Vagina (tissue), 2 donors: ENCODE results near the gene DNAH8. TPM values are rescaled to one million over a fixed set of nuclear protein-coding genes. Genes with fewer than 3 reads are reported as not detected.

ENCODE experiments used
- DNase-seq, 2 donors: peaks; one replicate each; pipeline ENCODE4 v3.0.0-alpha.2; 2017; ENCODE audit errors: extremely low spot score in 2 of 2
- H3K27ac ChIP-seq: fragments of 200-600 bp; sonication (generic); one replicate; pipeline ENCODE4 v1.5.1; 2019
- H3K27me3 ChIP-seq: fragments of 200-600 bp; sonication (generic); one replicate; pipeline ENCODE4 v1.5.1; 2019
- H3K36me3 ChIP-seq, 2 donors: fragments of 200-600 bp; sonication (generic); one replicate each; pipeline ENCODE4 v1.5.1; 2017 to 2019
- H3K4me1 ChIP-seq: fragments of 200-600 bp; sonication (generic); one replicate; pipeline ENCODE4 v1.5.1; 2019
- H3K4me3 ChIP-seq, 2 donors: fragments of 200-600 bp; sonication (generic); 1 replicate in 1 of 2; 2 replicates in 1 of 2; pipeline ENCODE4 v1.5.1; 2016 to 2019
- H3K9me3 ChIP-seq: fragments of 200-600 bp; sonication (generic); one replicate; pipeline ENCODE4 v1.5.1; 2019
- POLR2A ChIP-seq, 2 donors: fragments of 450-650 bp; IDR thresholded peaks; one replicate each; pipeline ENCODE4 v1.6.1; 2017; ENCODE audit warnings: antibody characterized with exemption in 2 of 2, mild to moderate bottlenecking in 2 of 2, moderate library complexity in 2 of 2
- POLR2AphosphoS5 ChIP-seq, 2 donors: sonication (generic); formaldehyde crosslinking; IDR thresholded peaks; one replicate each; pipeline ENCODE4 v1.9.0; 2017; ENCODE audit warnings: antibody characterized with exemption in 2 of 2, mild to moderate bottlenecking in 2 of 2, low read depth in 1 of 2; ENCODE audit not compliant: insufficient read depth in 1 of 2
- intact Hi-C: fragments of 100-400 bp; cut with DNase I; formaldehyde crosslinking; loops from one replicate; pipeline ENCODE4 v1.15.1; 2023
- total RNA-seq: library from RNA; depleted of rRNA; stranded (reverse); fragments of >200 nt; gene quantifications from one replicate; pipeline ENCODE4 v1.2.3, GENCODE V29; 2016
- TF ChIP-seq, protein P1 (sequence below), 3 experiments: fragments of 450-650 bp in 2 of 3; fragments of 200-600 bp in 1 of 3; sonication (generic) in 1 of 3; IDR thresholded peaks; one replicate each; pipeline ENCODE4 v1.5.1; 2017 to 2019; ENCODE audit warnings: antibody characterized with exemption in 3 of 3, mild to moderate bottlenecking in 2 of 3, moderate library complexity in 2 of 3

Gene DNAH8
- total RNA-seq, 1 donor from 2014 or later: not detected

DNA sequence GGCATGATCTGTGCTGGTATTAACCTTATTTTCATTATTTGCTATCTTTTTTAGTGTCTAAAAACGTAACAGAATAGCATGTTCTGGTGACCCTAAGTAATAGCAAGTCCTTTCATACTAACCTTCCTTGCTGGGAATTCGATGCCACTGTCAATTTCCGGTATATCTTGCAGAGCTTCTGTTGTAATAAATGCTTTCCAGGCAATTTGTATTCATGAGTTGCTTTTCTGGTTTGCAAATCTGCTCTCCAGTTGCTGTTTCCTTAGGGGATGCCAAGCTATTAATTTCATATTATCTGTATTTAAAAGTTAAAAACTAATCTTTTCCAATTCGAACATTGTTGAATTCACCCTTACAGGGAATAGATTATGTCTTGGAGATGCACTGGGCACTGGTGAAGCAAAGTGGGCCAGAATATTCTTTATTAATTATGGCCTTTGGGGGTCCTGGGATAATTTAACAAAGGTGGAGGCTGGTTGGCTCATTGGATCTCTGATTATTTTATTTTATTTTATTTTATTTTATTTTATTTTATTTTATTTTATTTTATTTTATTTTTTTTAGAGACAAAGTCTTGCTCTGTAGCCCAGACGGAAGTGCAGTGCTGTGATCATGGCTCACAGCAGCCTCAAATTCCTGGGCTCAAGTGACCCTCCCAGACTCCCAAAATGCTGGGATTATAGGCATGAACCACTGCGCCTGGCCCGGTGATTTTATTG lies 209.8 kb downstream of the DNAH8 start:
- TF ChIP-seq, protein P1, sequence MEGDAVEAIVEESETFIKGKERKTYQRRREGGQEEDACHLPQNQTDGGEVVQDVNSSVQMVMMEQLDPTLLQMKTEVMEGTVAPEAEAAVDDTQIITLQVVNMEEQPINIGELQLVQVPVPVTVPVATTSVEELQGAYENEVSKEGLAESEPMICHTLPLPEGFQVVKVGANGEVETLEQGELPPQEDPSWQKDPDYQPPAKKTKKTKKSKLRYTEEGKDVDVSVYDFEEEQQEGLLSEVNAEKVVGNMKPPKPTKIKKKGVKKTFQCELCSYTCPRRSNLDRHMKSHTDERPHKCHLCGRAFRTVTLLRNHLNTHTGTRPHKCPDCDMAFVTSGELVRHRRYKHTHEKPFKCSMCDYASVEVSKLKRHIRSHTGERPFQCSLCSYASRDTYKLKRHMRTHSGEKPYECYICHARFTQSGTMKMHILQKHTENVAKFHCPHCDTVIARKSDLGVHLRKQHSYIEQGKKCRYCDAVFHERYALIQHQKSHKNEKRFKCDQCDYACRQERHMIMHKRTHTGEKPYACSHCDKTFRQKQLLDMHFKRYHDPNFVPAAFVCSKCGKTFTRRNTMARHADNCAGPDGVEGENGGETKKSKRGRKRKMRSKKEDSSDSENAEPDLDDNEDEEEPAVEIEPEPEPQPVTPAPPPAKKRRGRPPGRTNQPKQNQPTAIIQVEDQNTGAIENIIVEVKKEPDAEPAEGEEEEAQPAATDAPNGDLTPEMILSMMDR (IDR thresholded peaks at IDR 0.05): no peak
- TF ChIP-seq POLR2A (IDR thresholded peaks at IDR 0.05) (no peak), POLR2AphosphoS5 (IDR thresholded peaks at IDR 0.05; ENCODE audit: insufficient read depth in 1 of 2, low read depth in 1 of 2) (no peak)
- H3K4me3 ChIP-seq: no peak overlapping the region
- no peaks in the 10 kb centered on the region for H3K4me1 ChIP-seq
- H3K36me3 ChIP-seq: no peaks in the 10 kb centered on the region
- H3K27me3 ChIP-seq: no peaks in the 10 kb centered on the region
- H3K9me3 ChIP-seq: no peaks in the 10 kb centered on the region
- intact Hi-C loops: no loop called here
- H3K27ac ChIP-seq: no peak overlapping the region
- DNase-seq: no peak

GRCh38 chr6:38929560-38929959 lies 214.4 kb downstream of the DNAH8 start:
- intact Hi-C loops: no loop called here
- Histone ChIP-seq H3K27ac (no peak overlapping the region), H3K4me1 (no peaks in the 10 kb centered on the region), H3K27me3 (no peaks in the 10 kb centered on the region), H3K36me3 (no peaks in the 10 kb centered on the region), H3K9me3 (no peaks in the 10 kb centered on the region), H3K4me3 (no peak overlapping the region)
- no peak for TF ChIP-seq POLR2AphosphoS5 (IDR thresholded peaks at IDR 0.05; ENCODE audit: insufficient read depth in 1 of 2, low read depth in 1 of 2)
- TF ChIP-seq, protein P1 (IDR thresholded peaks at IDR 0.05): no peak
- TF ChIP-seq POLR2A (IDR thresholded peaks at IDR 0.05): no peak
- DNase-seq: no peak

- DNase-seq: no peak
- H3K36me3 ChIP-seq: no peaks in the 10 kb centered on the region
- TF ChIP-seq, protein P1 (IDR thresholded peaks at IDR 0.05): no peak
- no peak for TF ChIP-seq POLR2A (IDR thresholded peaks at IDR 0.05)
- no peak for TF ChIP-seq POLR2AphosphoS5 (IDR thresholded peaks at IDR 0.05; ENCODE audit: insufficient read depth in 1 of 2, low read depth in 1 of 2)
- H3K9me3 ChIP-seq: no peaks in the 10 kb centered on the region
- H3K4me3 ChIP-seq: no peak overlapping the region
- H3K27ac ChIP-seq: no peak overlapping the region
- H3K4me1 ChIP-seq: no peaks in the 10 kb centered on the region
- H3K27me3 ChIP-seq: no peaks in the 10 kb centered on the region
- intact Hi-C loops: no loop called here
These were observed 218.3 kb downstream of the DNAH8 start for GRCh38 chr6:38933426-38933825.

DNA sequence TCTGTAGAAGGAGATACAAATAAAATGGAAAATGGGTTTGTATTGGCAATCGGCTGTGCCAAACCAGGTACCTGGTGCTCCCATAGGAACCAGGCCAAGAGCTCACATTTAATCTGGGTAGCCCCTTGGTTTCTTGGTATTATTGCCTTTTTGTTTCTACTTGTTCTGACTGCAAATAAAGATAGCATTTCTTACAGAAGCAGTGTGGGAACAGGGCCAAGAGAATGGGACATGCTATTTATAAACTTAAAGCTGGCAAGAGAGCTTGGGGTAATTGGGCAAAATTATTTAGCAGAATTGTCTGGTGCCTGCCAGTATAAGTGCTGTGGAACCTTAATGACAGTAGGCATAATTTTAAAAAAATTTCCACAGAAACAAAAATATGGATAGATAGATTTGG lies 219.9 kb downstream of the DNAH8 start:
- Histone ChIP-seq H3K27me3 (no peaks in the 10 kb centered on the region), H3K4me1 (no peaks in the 10 kb centered on the region), H3K9me3 (no peaks in the 10 kb centered on the region), H3K27ac (no peak overlapping the region), H3K4me3 (no peak overlapping the region), H3K36me3 (no peaks in the 10 kb centered on the region)
- intact Hi-C loops: no loop called here
- TF ChIP-seq, protein P1 (IDR thresholded peaks at IDR 0.05): no peak
- TF ChIP-seq POLR2AphosphoS5 (IDR thresholded peaks at IDR 0.05; ENCODE audit: insufficient read depth in 1 of 2, low read depth in 1 of 2): no peak
- no peak for TF ChIP-seq POLR2A (IDR thresholded peaks at IDR 0.05)
- no peak for DNase-seq

- intact Hi-C loops: no loop called here
- H3K27me3 ChIP-seq: no peaks in the 10 kb centered on the region
- H3K4me3 ChIP-seq: no peak overlapping the region
- DNase-seq: no peak
- no peaks in the 10 kb centered on the region for H3K36me3 ChIP-seq
- H3K4me1 ChIP-seq: no peaks in the 10 kb centered on the region
- H3K27ac ChIP-seq: no peak overlapping the region
- TF ChIP-seq, protein P1 (IDR thresholded peaks at IDR 0.05): no peak
- TF ChIP-seq POLR2A (IDR thresholded peaks at IDR 0.05) (no peak), POLR2AphosphoS5 (IDR thresholded peaks at IDR 0.05; ENCODE audit: insufficient read depth in 1 of 2, low read depth in 1 of 2) (no peak)
- no peaks in the 10 kb centered on the region for H3K9me3 ChIP-seq
These were observed 222.9 kb downstream of the DNAH8 start for GRCh38 chr6:38937839-38938613.
